Caki2 (cell line): Measurements from ENCODE around the gene LSS. TPM values are rescaled to one million over a fixed set of nuclear protein-coding genes. Genes with fewer than 3 reads are reported as not detected.

ENCODE experiments used
- DNase-seq: peaks from one replicate; pipeline ENCODE4 v3.0.0-alpha.2; 2015; ENCODE audit warnings: low read depth
- in situ Hi-C: cut with HindIII; loops from 2 replicates; pipeline ENCODE4 v1.10.0; 2016; ENCODE audit warnings: low sequenced_read_pairs, low pct_unique_long_range_greater_than_20kb, mixed read lengths
- total RNA-seq: library from RNA; depleted of rRNA; stranded (reverse); fragments of >200 nt; shearing (Covaris generic); gene quantifications from 2 replicates; pipeline ENCODE4 v1.2.3, GENCODE V29; 2014; ENCODE audit warnings: low replicate concordance

The LSS gene
- total RNA-seq, 1 experiment from 2014 or later, result 18.8 TPM

DNA sequence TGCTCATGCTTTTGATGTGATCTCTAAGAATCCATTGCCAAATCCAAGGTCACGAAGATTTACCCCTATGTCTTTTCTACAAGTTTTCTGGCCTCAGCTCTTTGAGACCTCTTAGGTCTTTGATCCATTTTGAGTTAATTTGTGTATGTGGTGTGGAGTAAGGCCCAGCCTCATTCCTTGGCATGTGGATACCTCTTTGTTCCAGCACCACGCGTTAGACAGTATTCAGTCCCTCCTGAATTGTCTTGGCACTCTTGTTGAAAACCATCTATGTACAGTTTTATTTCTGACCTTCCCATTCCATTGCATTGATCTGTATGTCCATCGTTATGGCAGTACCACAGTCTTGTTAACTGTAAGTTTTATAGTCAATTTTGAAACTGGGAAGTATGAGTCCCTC is 65.2 kb downstream of the LSS start:
- in situ Hi-C loops, result no loop called here

DNA sequence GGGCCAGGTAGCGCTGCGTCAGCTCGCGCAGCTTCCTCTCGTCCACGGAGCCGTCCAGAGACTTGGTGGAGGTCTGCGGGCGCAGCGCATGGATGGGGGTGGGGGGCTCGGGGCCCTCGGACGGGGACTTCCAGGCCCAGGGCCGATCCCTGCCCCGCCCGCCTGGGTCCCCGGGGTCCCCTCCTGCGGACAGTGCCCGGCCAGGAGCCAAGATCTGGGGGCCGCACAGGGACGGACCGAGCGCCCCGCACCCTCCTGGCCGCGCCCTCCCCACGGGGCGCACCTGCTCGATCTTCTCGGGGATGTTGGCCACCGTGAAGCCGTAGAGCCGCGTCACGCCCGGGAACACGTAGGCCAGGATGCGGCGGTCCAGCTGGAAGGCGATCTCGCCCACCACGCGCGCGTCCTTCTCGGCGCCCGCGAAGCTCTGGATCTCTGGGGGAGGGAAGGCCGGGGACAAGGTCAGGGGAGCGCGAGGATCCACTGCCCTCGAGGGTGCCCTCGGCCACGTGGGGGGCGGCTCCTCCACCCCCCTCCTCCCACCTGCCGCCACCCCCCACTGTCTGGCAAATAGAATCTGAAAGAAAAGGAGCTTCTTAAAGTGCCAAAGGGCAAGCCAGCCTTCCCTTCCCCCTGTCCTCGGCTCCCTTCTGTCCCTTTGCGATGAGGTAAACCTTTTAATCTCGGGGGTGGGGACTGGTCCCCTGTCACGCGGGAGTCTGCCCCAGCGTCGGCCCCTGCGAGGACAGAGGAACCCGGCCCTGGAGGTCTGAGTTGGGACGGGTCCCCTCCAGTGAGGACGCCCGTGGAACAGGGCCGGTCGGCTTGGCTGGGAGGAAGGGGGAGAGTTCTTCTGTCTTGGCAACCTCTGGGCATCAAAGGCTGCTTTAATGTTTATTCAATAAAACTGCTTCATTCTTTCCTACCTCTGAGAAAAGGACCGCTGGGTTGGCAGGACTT is 66.7 kb downstream of the LSS start:
- no peak for DNase-seq
- in situ Hi-C loops, result no loop called here

More for the DNA sequence above, 65.2 kb downstream of the LSS start:
- no peak for DNase-seq

DNA sequence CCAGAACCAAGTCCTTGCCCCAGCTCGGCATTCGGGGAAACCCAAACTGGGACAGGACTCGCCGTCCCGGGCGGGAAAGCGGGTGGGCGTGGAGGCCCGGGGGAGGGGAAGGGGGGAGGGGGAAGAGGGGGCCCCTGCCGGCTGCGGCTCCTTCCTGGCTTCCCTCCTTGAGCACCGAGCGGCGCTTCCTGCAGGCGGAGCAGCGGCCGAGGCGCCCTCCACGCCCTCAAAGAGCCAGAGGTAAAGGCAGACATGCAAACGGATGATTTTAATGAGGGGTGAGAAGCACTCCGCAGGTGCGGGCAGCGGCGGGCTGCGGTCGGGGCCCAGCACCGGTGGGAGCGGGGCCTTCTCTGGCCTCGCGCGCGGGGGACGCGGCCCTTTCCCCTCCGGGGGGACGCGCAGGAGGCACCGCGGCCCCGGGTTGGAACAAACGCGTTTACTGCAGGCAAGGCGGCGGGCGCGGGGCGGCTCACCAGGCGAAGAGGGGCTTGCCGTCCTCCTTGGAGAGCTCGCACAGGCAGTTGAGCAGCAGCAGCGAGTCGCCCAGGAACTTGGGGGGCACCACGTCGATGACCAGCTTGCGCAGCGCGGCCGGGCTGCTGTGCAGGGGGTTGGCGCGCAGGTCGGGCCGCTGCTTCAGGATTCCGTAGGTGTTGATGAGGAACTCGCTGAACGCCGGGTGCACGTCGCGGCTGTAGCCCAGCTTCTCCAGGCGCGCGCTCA is 67.5 kb downstream of the LSS start:
- no peak for DNase-seq
- in situ Hi-C loops, result no loop called here

DNA sequence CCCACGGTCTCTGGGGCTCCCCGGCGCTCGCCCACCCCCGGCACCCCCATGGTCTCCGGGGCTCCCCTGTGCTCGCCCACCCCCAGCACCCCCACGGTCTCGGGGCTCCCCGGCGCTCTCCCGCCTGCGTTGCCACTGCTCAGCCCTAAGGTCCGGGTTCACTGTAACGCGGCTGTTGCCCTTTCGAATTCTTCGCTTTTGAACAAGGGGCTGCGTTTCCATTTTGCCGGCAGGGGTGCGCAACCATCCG is 68.0 kb downstream of the LSS start:
- in situ Hi-C loops, result no loop called here
- DNase-seq, result no peak

GRCh38 chr21:46159841-46160656 is 68.5 kb downstream of the LSS start:
- DNase-seq, result no peak
- in situ Hi-C loops, result no loop called here

DNA sequence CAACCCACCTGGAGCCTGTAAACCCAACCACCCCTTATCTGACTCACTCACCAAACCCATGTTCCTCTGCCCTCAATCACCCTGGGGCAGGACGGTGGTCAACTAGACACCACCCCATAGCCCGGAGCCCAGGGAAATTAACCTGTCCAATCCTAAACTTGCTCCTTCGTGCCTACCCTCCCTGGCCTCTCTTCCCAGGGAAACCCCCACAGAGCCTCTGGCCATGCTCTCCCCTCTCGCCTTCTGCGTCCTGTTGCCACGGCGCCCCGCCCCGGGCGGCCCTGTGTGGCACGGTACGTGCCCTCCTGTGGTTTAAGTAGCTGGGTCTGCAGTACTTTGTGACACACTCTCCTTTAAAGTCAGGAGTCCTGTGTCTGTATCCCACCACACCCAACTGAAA is 69.2 kb downstream of the LSS start:
- DNase-seq, result no peak
- in situ Hi-C loops, result no loop called here

DNA sequence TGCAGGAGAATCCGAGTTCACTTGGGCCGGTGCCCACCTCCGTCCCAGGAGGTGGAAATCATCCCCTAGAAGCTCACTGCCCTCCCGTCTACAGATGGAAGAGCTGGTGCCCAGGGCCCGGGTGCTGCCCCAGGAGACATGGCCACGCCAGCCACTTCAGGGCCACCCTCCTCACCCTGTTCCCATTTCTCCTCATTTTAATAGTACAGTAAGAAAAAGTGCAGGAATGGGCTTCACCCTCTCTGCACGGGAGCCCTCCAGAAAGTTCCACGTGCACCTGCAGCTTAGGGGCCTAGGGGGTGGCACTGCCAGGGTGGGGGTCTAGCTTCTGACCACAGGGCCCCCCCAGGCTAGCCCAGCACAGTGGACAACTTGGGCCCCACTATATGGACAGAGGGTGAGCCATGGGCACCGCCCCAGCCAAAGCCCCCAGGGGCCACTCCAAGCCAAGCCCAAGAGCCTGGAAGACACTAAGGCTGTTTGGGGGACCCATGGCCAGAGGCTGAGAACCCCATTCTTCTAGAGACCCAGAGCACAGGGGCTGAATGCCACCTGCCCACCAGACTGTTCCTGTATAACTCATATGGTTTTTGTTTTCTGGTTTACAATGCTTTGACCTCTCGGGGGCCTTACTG is 69.8 kb downstream of the LSS start:
- DNase-seq, result no peak
- in situ Hi-C loops, result no loop called here

GRCh38 chr21:46157987-46158451 is 70.6 kb downstream of the LSS start:
- no peak for DNase-seq
- in situ Hi-C loops, result no loop called here

DNA sequence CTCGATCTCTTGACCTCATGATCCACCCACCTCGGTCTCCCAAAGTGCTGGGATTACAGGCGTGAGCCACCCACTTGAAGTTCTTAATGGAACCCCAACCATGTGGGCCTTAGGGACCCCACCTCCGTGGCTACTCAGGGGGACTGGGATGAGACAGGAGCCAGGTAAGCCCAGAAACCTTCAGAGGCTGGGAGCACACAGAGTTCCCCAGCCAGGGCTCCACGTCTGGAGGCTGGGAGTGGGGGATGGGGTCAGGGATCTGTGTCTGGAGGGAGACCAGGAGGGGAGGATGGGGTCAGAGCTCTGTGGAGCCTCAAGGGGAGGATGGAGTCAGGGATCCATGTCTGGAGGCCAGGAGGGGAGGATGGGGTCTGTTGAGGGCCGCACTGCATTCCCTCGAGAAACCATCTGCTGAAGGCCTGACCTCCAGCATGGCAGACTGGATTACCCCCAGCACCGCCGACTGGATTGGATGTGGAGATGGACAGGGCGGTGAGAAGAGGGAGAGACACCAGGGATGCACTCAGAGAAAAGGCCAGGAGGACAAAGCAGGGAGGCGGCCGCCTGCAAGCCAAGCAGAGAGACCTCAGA is 71.1 kb downstream of the LSS start:
- no peak for DNase-seq
- in situ Hi-C loops, result no loop called here

- in situ Hi-C loops, result no loop called here
- no peak for DNase-seq
These were observed 71.9 kb downstream of the LSS start for GRCh38 chr21:46156678-46157077.

DNA sequence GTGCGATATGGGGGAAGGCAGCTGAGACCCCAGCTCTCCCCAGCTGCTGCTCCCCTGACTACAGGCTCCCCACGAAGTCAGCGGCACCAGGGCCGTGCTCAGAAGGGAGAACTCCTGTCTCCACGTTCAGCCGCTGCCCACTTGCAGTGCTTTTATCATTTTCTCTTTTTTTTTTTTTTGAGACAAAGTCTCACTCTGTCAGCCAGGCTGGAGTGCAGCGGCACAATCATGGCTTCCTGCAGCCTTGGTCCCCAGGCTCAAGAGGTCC is 72.3 kb downstream of the LSS start:
- in situ Hi-C loops, result no loop called here
- no peak for DNase-seq

GRCh38 chr21:46155514-46156377 is 72.8 kb downstream of the LSS start, which contains the start of gene FTCD:
TSS of gene FTCD (minus strand) at chr21:46155579. CDS start at chr21:46155523, 56 bp downstream.
- no peak for DNase-seq
- in situ Hi-C loops, result no loop called here

GRCh38 chr21:46154955-46155513 is 73.5 kb downstream of the LSS start:
- in situ Hi-C loops, result no loop called here
- DNase-seq, result no peak

GRCh38 chr21:46154155-46154954 is 74.2 kb downstream of the LSS start:
- DNase-seq, result no peak
- in situ Hi-C loops, result no loop called here

DNA sequence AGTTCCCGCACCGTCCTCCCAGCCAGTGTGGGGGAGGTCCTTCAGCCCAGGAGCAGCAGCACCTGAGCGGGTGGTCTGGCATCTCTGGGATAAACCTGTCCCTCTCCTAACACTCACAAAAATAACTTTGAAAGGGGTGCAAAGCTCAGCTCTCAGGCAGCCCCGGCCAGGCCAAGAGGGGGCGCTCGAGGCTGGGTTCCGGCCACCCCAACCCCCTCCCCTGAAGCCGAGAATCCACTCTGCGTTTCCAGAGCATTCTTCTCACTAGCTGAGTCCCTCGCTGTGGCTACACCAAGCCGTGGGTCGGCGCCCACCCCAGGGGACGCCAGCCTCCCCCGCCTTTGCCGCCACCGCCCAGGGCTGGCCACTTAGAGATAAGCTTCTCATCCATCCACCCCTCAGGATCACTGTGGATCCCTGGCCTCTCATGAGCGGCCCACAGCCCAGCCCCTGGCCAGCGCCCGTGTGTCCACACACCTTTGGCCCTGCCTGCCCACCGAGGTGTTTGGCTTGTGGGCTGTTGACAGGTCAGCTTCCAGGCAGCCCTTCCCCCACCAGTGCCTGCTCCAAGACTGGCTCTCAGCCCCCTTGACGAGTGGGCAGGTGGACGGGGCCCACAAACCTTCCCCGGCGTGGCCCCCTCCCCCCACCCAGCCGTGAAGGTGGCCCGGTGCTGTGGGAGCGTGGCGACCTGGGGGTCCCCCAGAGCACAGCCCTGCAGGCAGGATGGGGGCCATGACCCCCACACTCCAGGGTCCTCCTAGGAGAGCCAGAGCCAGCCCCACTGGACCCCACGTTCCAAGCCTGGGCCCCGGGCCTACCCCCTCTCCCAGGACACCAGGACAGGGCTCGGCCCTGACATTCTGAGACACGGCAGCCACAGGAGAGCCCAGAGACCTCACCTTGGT is 75.1 kb downstream of the LSS start:
- in situ Hi-C loops, result no loop called here
- DNase-seq, result no peak

DNA sequence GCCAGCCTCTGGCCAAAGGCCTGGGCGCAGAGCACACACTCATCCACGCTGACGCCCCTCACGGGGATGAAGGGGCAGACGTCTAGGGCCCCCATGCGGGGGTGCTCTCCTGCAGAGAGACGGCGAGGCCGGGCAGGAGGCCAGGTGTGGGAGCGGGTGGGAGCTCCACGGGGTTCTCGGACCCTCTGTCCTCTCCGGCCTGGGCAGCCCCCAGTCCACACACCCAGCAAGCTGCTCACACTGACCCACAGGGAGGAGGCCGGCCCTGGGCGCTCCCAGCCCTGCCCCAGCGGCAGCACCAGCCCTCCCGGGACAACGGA is 75.7 kb downstream of the LSS start:
- no peak for DNase-seq
- in situ Hi-C loops, result no loop called here
